SIG-M5 (cell line): ENCODE results near the gene DCAF10.
"Not testable (repeated sequence)": the region's sequence is repeated elsewhere in the genome, so short reads cannot be mapped to it uniquely, and the experiment has no call there.

Experiments
- DNase-seq: peaks from one replicate; lab custom pipeline; 2025; lab: John Stamatoyannopoulos, UW

Gene DCAF10

DNA sequence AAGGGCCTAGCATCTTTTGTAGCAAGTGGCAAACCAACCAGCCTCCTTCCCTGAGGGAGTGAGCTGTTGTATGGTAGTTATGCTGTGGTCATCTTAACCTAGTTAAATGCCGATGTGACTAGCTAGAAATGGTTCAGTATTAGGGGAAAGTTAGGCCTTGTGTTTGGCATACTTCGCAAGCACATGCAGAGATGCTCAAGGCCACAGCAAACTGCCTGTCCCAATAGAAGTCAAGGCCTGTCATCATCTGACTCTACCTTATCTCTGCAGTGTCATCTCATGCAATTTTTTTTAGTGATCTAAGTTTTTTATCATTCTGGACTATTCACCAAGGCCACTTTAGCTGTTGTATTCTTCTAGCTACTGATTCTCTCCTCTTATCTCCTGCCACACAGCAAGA lies 10.5 kb upstream of the DCAF10 start:
- DNase-seq: no peak

DNA sequence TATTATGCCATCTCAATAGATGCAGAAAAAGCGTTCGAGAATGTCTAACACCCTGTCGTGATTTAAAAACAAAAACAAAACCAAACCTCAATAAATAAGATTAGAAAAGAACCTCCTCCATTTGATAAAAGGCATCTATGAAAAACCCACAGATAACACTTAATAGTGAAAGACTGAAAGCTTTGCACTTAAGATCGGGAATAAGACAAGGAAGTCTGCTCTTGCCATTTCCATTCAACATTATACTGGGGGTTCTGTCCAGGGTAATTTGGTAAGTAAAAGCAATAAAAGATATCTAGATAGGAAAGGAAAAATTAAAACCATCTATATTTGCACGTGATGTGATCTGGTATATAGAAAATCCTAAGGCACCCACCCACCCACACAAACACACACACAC lies 8.5 kb upstream of the DCAF10 start:
- no peak for DNase-seq

DNA sequence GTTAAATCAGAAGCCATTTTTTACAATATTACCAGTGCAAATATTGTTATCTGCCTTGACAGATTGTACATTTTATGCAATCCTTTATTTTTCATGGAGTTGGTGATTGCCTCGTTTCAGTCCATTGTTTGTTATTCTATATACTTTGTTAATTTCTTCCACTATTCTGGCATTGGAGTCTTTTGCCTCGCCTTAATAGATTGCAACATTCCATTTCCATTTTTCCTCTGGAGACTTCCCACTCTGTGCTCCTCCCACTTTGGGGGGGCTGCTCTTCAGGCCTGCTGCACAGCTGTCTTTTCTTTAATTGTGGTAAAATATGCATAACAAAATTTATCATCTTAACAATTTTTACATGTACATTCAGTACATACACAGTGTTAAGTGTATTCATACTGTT lies 4.4 kb upstream of the DCAF10 start:
- DNase-seq: no peak

DNA sequence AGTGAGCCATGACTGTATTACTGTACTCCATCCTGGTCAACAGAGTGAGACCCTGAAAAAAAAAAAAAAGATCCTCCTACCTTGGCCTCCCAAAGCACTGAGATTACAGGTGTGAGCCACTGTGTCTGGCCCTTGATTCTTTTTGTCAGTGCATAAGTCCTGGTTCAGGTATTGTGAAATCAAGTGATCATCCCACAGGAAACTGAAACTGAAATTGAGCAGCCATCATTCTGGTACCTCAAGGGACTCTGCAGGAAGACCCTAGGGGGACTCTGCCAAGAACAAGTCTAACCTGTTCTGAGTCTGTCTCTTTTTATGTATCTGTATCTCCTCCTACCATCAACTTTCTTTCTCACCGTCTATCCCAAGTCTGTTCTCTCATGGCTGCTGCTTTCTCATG lies 1.9 kb upstream of the DCAF10 start:
- DNase-seq: no peak

DNA sequence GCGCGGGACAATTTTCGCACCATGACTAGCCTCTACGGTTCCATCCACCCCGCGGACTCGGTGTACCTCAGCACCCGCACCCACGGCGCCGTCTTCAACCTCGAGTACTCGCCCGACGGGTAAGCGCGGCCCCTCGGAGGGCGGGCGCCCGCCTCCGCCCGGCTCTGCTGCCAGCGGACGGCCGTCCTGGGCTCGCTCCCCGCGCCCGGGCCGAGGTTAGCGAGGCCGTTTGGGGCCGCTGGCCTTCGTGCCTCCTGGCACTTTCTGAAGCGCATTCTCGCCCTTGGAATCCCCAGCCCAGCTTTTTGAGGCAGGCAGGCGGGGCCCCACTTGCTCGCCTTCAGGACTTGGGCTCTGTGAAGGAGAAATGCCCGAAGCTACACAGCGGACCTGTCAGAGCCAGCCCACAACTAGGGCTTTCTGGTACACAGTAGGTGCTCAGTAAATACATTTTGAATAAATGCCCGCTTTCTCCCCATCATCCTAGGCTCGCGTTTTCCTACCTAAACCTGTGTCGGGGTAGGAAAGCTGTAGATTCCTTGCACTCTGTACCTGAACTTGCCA lies 772 bp downstream of the DCAF10 start:
- no peak for DNase-seq

DNA sequence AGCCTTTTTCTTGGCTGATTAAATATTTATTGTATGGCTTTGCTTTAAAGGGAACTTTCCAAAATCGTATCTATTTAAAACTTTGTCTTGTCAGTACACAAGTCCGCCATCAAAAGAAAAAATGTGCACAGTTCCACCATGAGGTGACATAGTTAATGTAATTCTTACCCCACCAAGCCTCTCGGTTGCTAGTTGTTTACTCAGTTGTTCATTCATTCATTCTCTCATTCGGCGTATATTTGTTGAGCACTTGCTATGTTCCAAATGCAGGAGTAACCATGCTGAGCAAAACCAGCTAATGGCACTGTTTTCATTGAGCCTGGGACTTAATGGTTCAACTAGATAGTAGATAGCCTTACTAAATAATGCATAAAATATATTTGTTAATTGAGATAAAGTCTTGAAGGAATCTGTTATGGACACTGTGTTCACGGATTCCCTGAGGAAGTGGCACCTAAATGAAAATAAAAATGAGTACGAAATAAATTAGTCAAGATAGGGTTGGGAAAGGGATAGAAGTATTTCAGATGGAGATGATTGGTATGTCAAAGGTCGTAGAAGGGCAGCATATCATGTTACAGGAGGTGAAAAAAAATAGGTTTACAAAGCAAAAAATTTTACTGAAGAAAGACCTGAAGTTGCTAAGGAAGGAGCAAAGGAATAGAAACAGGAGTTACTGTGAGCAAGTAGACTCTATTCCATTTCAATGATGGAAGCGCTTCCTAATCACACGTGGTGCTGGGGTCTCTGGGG lies 1.5 kb downstream of the DCAF10 start:
- no peak for DNase-seq

DNA sequence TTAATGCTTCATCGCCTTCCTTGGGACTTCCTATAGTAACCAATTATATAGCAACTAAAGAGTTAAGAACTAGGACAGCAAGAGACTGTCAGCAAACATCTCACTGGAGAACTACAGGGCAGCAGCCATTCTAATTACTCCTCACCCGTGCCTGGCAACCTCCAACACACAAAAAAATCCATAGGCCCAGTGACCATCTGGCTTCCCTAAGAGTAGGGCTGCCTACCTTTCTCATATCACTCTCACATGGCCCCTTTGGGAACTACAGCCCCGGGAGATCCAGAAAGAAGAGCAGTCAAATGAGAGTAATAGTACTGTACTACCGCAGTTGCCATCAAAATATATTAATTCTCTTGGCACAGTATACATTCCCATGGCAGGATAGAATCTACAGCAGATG lies 5.7 kb downstream of the DCAF10 start:
- no peak for DNase-seq

DNA sequence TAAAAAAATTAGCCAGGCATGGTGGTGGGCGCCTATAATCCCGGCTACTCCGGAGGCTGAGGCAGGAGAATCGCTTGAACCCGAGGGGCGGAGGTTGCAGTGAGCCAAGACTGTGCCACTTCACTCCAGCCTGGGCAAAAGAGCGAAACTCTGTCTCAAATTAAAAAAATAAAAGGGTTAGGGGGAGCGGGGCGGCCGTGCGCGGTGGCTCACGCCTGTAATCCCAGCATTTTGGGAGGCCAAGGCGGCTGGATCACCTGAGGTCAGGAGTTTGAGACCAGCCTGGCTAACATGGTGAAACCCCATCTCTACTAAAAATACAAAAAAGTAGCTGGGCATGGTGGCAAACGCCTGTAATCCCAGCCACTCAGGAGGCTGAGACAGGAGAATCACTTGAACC lies 9.1 kb downstream of the DCAF10 start:
- not testable (repeated sequence) for DNase-seq

DNA sequence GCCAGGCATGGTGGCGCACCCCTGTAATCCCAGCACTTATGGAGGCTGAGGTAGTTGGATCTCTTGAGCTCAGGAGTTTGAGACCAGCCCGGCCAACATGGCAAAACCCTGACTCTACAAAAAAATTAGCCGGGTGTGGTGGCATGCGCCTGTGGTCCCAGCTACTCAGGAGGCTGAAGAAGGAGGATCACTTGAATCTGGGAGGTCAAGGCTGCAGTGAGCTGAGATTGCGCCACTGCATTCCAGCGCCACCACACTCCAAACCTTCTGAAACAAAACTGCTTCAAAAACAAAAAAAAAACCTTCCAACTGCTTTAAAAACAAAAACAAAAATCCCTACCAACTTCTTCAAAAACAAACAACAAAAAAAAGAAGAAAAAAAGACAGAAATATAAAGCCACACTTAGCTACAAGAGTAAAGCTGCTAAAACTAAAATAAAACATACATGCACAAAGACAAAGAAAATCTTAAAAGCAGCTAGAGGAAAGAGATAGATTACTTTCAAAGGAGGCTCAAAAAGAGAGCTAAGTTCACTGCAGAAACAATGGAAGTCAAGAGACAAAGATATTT lies 11.4 kb downstream of the DCAF10 start:
- no peak for DNase-seq

DNA sequence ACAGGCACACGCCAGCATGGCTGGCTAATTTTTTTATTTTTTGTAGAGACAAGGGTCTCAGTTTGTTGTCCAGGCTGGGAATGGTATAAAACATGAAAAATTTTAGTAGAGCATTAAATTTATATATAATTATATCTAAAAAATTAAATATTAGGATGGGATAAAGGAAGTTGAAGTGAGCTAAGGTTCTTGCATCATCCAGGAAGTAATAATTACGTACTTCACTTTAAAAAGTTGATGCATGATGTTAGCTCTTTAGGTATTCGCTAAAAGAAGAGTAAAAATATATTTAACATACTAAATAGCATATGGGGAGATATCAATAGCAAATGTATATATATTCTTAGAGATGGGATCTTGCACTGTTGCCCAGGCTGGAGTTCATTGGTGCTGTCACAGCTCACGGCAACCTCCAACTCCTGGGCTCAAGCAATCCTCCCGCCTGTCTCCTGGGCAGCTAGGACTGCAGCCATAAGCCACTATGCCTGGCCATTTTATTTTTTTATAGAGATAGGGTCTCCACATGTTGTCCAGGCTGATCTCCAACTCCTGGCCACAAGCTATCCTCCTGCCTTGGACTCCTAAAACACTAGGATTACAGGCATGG lies 12.3 kb downstream of the DCAF10 start:
- DNase-seq: no peak

DNA sequence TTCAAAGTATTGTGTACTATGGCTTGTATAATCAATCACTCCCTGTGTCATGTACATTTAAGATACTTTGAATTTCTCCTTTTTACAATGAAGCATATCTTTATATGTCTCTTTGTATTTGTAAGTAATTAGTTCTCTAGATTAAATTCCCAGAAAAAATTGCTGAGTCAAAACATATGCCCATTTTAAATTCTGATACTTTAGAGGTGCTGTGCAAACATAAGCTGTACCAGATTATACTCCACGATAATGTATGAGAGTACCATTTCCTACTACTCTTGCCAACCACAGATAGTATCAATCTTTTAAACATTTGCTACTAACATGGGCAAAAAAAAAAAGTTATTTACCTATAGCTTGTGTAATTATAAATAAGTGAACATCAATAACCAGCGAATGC lies 18.3 kb downstream of the DCAF10 start:
- no peak for DNase-seq

DNA sequence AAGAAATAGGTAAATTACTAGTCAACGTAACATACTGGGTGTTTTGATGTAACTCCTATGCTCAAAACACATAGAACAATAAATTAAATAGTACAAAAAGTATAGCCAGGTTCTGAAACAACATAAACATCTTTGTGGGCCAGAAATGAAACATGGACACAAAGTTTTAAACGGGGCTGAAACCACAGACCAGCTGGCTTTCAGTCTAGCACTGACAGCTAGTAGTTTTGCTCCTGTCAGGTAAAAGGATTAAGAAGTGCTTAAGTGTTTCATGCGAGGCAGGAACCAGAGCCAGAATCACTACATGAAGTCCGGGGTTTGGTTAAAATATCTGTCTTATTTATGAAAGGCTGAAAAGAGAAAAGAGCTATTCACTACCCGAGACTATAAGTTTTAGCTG lies 19.5 kb downstream of the DCAF10 start:
- DNase-seq: no peak

DNA sequence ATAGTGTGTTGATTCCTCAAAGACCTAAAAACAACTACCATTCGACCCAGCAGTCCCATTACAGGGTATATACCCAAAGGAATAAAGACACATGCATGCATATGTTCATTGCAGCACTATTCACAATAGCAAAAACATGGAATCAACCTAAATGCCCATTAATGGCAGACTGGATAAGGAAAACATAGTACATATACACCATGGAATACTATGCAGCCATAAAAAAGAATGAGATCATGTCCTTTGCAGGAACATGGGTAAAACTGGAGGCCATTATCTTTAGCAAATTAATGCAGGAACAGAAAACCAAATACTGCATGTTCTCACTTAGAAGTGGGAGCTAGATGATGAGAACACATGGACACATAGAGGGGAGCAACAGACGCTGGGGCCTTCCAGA lies 24.6 kb downstream of the DCAF10 start:
- not testable (repeated sequence) for DNase-seq

DNA sequence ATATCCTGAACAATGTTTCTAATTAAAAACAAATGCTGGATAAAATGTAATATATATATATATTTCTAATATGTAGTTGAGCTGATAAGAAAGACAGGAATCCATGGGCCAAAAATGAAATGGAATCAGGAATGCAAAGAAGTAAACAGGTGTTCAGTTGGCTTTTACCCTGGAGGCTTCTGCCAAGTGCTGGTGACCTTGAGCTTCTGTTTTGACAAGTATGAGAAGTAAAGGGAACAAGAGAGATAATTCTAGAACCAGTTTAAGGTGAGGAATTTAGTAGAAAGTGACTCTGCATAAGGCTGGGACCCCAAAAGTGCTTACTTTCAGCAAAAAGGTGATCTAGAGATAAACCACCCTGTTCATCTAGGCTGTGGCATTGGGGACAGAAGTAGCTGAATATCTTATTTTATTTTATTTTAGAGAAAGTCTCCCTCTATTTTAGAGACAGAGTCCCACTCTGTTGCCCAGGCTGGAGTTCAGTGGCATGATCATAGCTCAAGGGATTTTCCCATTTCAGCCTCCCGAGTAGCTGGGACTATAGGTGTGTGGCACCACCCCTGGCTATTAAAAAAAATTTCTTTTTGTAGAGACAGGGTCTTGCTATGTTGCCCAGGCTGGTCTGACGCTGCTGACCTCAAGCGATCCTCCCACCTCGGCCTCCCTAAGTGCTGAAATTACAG lies 27.0 kb downstream of the DCAF10 start:
- DNase-seq: no peak

DNA sequence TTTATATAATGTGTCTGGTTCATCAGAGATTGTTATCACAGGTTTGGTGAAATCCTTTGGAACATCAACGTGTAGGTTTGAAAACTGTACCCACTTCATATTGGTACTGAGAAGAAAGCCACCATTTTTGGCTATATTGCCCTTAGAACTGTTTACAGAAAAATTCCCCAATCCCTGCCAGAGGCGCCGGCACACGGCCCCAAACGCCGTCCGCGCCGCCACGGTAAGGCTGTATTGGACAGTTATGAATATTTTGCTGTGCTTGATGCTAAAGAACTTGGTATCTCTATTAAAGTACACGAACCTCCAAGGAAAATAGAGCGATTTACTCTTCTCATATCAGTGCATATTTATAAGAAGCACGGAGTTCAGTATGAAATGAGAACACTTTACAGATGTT lies 35.2 kb downstream of the DCAF10 start:
- DNase-seq: no peak

DNA sequence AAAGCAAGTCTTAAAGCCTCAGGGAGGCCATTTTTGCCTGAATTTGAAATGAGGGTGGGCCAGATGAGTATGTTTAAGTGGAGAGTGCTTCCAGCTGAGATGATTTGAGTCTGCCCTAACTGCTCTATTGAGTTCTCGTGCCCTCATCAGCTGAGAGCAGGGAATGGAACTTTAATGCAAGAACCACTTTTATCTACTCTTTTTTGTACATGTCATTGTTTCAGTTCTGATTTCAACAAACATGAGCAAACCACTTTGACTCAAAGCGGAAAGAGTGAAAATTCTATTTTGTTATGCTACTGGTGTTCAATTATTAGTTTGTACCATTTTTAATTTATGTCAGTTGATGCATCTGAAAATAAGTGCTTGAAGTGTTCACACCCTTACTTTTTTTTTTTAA lies 35.8 kb downstream of the DCAF10 start:
- no peak for DNase-seq

DNA sequence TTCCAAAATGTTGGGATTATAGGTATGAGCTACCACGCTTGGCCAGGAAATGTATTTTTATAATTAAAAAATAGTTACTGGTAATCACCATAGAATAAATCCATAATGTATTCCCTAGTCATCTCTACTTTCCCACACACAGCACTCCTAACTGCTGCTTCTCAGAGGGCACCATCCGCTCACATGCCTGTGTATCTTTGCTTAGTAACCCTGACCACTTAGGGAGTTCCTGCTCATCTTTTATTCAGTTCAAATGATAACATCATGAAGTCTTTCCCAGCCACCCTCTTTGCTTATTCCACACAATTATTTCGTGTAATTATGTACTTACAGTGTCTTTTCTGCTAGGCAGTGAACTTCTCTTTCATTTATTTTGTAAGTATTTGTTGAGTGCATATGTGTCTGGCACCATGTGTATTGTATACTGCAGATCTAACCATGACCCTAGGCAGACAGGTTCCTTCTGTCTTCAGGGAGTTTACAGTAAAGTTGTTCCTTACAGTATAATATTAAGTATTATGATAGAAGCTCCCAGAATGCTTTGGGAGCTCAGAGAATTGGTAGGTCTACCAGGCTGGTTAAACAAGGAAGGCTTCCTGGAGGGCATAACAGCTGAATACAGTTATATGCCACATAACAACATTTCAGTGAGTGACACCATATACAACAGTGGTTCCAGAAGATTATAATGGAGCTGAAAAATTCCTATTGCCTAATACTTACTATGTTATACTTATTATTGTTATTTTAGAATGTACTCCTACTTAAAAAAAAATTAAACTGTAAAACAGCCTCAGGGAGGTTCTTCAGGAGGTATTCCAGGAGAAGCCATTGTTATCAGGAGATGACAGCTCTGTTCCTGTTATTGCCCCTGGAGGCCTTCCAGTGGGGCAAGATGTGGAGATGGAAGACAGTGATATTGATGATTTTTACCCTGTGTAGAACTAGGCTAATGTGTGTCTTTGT lies 39.2 kb downstream of the DCAF10 start:
- no peak for DNase-seq

DNA sequence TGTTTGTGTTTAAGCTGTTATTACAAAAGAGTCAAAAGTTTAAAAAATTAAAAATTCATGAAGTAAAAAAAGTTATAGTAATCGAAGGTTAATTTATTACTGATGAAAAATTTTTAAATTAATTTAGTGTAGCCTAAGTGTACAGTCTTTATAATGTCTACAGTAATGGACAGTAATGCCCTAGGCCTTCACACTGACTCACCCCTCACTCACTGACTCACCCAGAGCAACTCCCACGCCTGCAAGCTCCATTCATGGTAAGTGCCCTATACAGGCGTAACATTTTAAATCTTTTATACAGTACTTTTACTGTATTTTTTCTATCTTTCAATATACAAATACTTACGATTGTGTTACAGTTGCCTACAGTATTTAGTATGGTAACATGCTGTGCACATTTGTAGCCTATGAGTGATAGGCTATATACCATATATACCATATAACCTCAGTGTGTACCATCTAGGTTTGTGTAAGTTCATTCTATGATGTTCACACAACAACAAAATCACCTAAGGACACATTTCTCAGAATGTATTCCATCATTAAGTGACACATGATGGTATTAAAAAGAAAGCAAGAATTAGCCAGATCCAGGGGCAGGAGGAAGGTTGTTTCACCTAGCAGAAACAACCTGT lies 40.1 kb downstream of the DCAF10 start:
- no peak for DNase-seq

DNA sequence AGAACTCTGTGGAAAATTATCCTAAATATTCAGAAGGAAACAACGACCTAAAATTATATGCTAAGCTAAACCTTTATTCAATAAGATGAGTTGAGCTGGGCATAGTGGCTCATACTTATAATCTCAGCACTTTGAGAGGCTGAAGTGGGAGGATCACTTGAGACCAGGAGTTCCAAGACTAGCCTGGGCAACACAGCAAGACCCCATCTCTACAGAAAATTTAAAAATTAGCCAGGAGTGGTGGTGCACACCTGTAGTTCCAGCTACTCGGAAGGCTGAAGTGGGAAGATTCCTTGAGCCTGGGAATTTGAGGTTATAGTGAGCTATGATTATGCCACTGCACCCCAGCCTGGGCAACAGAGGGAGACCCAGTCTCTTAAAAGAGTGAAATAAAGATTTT lies 51.6 kb downstream of the DCAF10 start:
- DNase-seq: no peak

DNA sequence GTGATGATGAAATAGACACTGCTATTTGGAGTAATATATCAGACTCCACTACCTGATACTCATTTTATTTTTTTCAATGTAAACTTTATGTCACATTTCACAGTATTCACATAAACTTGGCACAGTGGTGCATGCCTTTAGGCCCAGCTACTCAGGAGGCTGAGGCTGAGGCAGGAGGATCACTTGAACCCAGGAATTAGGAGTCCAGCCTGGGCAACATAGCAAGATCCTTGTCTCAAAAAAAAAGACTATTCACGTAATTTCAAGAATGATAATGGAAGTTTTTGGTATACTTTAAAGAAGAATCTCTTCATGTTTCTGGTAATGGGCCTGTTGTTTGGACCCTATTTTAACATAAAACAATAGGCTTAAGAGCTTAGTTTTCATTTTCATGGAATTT lies 56.0 kb downstream of the DCAF10 start:
- DNase-seq: no peak

DNA sequence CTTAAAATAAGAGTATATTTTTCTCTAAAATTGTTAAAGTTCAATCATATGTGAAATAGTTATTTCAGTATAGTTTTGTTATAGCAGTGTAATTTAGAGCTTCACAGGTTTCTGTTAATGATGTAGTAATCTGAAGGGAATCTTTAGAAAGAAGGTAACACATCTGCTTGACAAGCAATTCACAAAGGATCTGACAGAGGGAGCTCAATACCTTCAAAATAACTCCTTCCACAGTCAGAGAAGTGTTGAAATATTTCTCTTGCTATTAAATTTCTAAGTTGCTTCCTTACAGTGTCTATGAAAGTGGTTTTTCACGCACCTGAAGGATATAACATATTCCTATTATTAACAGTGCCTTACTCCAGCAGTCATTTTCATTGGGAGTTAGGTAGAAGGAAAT lies 58.4 kb downstream of the DCAF10 start:
- no peak for DNase-seq
